Stimulated activated CD4-positive, alpha-beta T cell treated with anti-CD3 and anti-CD28 coated beads, Interleukin-2, amount 100 ng/mL, for 4 hours (primary cell): ENCODE measurements around the gene CRY1.
"Not testable (repeated sequence)": the region's sequence is repeated elsewhere in the genome, so short reads cannot be mapped to it uniquely, and the experiment has no call there.

Experiments used
- DNase-seq: peaks from one replicate; pipeline ENCODE4 v3.0.0-alpha.2; 2020; ENCODE audit warnings: low read depth

The CRY1 gene

GRCh38 chr12:106999446-106999845 lies 93.9 kb downstream of the CRY1 start:
- DNase-seq = no peak

DNA sequence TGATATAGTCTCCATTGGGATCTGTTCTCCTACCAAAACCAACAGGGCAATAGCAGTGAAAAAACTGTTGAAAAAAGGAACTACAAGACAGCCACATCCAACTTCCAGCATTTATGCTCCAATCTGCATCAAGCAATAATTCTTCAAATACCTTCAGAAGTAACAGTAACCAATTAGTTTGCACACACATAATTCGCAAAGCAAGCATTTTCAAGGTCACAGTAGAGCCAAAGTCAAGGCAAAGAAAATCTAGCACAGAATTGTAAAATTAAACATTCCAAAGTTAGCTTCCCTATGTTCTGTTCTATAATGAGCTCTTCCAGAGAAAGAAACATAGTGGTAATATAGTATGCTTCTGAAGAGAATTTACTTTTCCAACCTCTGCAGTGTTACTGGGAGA lies 95.4 kb downstream of the CRY1 start:
- no peak for DNase-seq

- DNase-seq = not testable (repeated sequence)
These were observed 97.2 kb downstream of the CRY1 start for GRCh38 chr12:106996102-106996501.

- no peak for DNase-seq
These were observed 98.6 kb downstream of the CRY1 start for GRCh38 chr12:106994579-106995220.

GRCh38 chr12:106987846-106988245 lies 105.5 kb downstream of the CRY1 start:
- DNase-seq = no peak

DNA sequence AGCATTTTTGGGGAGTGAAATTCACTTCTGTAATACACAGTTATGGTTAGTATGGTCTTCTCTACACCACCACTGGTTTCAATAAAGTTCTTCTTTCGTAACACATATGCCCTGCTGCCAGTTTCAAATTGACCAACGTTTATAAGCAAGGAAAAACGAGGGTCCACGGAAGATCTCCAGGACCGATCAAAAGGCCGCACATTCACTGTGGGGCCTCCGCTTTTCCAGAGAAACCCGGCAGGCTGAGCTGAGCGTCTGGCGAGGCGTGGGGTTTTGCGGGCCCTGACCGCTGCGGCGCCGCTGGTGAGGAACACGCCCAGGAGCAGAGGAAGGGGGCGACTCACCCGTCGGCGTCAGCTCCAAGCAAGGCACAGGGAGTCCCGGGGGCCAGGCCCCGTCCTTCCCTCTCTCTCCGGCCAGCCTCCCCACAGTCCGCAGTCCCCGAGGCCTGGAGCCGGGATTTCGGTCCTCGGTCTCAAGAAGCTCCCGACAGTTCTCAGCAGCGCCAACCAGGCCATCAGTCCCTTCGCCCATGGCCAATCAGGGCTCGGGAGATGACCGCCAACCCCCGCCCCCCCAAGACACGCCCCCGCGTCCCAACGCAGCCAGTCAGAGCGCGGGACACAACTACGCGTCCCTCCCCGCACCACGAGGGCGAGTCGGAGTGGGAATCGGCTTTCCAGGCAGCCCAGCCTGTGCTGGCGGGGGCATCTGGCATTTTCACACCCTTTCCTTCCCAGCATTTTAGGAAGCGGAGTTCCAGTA lies 106.5 kb downstream of the CRY1 start, which contains the start of gene MTERF2:
TSS of gene MTERF2 (minus strand) at position 522 of the 765 bp plus-strand sequence. CDS start 8,432 bp downstream, outside the sequence.
- peak; percentile 63 for DNase-seq

DNA sequence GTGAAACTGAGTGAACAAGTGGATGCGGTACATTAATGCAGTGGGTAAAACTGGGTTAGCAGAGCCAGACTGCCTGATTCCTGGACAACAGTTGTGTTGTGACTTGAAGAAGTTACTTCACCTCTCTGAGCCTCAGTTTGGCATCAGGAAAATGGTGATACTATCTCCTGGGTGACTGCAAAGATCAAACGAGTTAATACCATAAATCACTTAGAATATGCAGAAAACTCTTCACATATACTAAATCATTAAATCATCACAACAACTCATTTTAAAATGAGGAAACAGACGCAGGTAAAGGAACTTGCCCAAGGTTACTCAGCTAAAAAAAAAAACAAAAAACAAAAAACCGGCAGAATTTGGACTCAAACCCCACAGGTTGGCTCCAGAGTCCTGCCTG lies 107.2 kb downstream of the CRY1 start:
- no peak for DNase-seq

GRCh38 chr12:106985479-106985878 lies 107.9 kb downstream of the CRY1 start:
- no peak for DNase-seq

DNA sequence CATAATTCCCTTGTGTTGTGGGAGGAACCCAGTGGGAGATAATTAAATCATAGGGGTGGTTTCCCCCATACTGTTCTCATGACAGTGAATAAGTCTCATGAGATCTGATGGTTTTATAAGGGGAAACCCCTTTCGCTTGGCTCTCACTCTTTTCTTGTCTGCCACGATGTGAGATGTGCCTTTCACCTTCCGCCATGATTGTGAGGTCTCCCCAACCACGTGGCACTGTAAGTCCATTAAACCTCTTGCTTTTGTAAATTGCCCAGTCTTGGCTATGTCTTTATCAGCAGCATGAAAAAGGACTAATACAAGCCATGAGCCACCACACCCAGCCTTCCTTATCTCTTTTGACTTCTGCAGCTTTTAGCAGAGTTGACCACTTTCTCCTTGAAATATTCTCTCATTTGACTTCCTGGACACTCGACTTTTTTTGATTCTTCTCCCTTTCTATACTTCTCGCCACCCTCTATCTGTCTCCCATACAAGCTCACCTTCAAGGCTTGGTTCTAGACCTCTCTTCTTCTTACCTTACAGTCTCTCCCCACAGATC lies 108.7 kb downstream of the CRY1 start:
- no peak for DNase-seq

DNA sequence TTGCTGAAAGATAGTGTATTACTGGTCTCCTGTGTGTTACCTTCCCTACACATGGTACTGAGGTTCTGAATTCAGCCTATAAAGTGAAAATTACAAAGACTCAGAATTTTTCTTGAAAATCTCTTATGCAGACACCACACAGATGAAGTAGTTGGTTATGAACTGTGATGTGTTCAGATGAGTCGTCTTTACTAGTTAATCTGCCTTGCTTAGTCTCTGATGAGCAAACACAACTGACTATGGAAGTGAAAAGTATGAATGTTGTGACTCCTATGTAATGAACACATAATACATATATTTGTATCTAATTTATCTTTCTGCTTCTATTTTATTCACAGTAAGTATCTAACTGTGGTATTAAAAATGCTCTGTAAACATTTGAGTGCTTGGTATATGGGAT lies 111.1 kb downstream of the CRY1 start:
- DNase-seq = no peak

- DNase-seq = no peak
These were observed 111.6 kb downstream of the CRY1 start for GRCh38 chr12:106981788-106982187.

DNA sequence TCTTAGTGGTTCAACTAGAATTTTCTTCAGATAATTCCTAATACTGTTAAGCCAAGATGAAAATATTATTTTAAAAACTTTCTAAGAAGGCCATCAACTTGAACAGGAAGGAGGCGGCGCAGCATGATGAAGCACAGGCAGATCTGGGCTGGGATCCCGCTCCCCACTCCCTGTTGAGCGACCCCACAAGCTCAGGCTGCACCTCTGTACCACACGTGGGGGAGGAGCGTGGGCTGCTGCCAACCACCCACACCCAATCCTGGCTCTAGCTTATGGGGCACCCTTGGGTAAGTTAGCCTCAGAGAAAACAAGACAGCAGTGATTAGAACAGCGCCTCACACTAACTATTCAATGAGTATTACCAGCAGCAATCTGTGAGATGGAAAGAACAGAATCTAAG lies 112.4 kb downstream of the CRY1 start:
- no peak for DNase-seq

DNA sequence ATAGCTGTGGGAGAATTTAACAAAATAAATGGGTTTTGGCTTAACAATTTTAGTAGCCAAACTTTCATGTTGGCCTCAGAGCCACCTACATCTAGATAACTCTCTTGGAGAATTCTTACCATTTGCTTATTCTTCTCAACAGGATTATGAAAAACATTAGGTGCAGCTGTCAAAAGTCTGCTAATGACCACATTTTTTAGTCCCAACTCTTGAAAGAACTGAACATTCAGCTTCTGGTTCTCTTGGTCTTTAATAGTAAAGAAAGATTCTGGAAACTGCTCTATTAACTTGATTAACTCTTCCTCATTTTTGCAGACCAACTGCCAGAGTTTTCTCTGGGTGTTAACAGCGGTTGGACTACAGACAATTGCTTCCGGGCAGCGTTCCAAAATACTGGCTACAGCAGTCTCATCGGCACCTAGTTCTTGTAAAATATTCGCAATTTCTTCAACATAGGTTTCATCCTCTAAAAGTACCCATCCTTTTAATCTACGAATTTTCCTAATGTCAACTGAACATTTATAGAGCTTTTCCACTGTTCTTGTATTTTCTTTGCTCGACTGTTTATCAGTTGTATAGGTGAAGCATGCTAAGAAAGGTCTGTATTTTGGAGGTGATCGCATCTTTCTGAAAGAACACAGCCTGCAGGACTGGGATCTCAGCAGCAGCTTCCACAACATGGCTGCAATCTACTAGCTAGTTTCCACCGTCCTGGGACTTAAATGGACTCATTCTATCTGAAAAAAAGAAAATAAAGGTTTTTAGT lies 115.1 kb downstream of the CRY1 start:
- no peak for DNase-seq

GRCh38 chr12:106976668-106977067 lies 116.7 kb downstream of the CRY1 start:
- DNase-seq = no peak

DNA sequence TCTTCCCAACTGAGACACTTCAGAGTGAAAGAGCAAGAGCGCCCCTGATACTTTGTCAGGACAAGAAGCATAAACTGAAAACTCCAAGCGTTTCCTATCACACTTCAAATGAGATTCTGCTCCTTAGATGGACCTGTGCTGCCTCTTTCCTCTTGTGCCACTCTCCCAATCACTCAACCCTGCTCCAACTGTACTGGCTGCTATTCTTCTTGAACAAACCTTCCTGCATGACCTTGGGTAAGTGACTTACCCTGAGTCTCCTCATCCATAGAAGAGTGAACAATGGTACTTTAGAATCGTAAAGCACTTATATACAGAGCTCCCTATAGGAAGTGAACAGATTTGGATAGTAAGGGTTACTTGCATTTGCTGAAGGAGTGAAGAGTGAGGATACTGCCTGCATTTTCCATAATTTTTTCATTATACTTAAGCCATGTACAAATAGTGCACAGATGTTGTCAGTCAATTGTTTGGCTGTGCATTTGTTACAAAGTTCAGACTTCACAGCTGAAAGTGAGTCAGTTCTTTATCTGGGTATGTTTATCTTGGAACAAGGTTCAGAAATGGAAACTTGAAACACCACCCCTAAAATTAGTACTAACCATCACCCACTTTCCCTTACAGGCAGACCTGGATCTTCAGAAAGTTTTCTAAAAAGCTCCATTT lies 117.2 kb downstream of the CRY1 start:
- no peak for DNase-seq

- no peak for DNase-seq
These were observed 118.3 kb downstream of the CRY1 start for GRCh38 chr12:106975098-106975497.

DNA sequence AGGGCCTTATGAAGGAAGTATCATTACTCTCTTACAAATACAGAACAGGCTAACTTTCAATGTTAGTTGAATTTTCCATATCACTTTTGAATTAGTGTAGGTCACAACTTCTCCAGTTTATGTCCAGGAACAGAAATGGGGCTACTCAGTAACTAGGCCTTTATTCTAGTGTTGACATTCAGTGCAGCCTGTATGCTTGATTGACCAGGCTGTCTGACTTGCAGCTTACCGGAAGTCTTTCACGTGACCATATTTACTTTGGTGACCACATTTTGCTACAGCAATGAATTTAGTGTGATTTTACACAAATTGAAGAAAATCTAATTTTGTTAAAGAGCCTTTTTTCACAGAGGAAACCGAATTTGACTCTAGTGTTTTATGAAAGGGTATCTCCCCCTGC lies 118.8 kb downstream of the CRY1 start:
- no peak for DNase-seq

GRCh38 chr12:106973545-106973944 lies 119.8 kb downstream of the CRY1 start:
- no peak for DNase-seq

DNA sequence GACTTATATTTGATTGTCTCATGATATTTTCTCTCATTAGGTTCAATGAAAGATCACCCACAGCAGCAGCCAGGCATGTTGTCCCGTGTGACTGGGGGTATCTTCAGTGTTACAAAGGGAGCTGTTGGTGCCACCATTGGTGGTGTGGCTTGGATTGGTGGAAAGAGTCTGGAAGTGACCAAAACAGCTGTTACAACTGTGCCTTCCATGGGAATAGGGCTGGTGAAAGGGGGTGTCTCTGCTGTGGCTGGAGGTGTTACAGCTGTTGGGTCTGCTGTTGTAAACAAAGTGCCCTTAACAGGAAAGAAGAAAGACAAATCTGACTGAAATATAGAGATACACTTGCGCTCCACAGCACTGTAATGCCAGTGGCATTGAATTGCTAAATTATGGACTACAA lies 122.3 kb downstream of the CRY1 start:
- no peak for DNase-seq

DNA sequence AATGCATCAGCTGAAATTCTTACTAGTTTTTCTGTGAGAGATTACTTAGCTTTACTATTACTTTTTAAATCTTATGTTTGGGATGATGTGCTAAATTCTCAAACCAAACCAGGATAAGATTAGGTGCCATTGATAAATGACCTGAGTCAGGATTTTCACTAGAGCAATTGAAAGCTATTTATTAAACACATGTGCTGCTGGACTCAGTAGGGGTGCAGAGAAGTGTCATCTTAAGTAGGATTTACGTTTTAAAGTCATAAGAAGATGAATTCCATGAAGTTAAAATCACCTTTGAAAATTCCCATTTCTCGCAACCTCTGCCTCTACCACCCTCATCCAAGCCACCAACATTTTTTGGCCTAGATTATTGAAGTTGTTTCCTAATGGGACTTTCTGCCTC lies 128.8 kb downstream of the CRY1 start:
- no peak for DNase-seq

- DNase-seq = no peak
These were observed 131.1 kb downstream of the CRY1 start for GRCh38 chr12:106962286-106962685.

DNA sequence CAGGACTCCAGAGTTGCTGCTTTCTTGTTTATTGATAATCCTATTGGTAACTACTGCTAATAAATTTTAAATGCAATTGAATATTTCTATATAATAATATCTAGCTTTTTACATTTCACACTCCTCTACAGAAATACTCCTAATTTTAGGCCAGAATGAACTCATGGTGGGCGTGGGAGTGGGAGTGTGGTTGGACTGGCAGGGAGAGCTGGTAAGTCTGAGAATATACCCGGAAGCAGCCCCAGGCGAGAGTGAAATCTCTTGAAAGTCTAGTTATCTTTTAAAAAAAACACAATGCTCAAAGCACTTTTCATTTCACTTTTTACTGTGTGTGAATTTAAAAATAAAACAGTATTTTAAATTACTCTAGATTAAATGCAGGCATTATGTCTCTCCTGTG lies 132.9 kb downstream of the CRY1 start:
- DNase-seq = no peak
